HPDE6-E6E7 (cell line): ENCODE results near the gene CCDC192.

Source experiments
- DNase-seq: peaks from one replicate; pipeline ENCODE4 v3.0.0; 2011; ENCODE audit warnings: missing footprints; ENCODE audit errors: extremely low spot score

CCDC192 gene

DNA sequence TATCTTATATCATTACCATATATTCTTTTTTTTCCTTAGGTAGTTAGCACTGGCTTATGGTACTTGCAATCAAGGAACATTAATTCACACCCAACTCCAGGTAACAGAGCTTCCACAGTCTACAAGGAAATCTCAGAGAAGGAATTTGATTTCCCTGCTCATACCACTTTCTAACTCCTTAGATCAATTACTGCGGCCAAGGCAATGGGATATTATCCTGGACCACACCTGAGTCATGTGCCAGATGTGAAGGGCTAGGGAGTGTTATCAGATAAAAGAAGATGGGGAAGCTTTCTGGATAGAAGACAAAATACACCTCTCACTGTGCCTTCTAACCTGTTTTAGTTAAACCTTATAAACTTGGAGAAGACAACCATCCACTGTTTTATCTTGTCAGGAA, 181.2 kb downstream of the CCDC192 start:
- no peak for DNase-seq

DNA sequence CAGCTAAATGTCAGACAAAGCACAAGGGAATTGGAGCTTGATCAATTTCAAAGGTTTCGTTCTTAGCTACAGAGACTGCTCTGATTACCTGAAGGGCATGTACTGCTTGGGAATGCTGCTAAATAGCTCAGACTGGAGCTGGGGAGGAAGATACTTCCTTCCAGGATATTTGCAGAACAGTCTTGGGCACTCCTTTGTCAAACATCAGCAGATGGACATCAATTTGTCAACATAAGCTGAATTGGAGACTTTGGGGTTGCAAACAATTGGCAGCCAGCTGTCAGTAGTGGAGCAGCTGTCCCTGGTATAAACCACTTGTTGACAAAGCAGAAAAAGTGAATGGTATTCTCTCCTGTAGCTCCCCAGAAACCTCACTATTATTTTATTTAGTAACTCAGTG, 182.0 kb downstream of the CCDC192 start:
- no peak for DNase-seq

- no peak for DNase-seq
Observed at GRCh38 chr5:127886081-127886480, 182.9 kb downstream of the CCDC192 start.

GRCh38 chr5:127887282-127887681, 184.1 kb downstream of the CCDC192 start:
- DNase-seq = peak; percentile 31

DNA sequence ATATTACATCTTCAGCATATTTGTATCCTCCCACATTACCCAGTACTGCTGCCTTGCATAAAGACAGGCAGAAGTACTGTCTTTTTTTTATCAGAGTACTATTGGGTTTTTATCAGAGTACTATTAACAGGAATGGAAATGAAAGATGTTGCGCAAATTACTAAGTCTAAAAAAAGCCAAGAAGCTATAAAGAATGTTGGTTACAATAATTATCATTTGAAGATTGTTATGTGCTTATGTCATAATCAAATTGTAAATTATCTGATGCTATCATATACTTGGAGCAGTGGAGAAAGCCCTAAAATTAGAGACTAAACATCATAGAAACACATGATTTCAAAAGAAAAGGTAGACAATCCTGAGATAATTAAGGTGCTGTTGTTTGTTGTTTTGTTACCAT, 188.8 kb downstream of the CCDC192 start:
- no peak for DNase-seq

GRCh38 chr5:127892467-127893207, 189.4 kb downstream of the CCDC192 start:
- peak; percentile 16 for DNase-seq

DNA sequence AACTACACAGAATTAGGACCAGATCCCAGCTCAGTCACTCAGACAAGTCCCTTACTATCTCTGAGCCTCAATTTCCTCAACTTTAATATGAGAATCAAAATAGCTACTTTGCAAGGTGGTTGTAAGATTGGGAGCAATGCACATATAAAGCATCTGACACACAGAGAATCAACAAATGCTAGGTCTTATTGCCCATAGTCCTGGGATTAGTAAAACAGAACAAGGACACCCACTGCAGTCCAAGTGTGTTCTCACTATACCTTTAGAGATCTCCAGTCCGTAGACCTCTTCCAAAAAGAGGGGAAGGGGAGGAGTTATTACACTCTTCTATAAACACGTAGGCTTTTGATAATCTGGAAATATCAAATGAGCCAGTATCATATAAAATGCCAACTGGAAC, 190.0 kb downstream of the CCDC192 start:
- no peak for DNase-seq

GRCh38 chr5:127894461-127894860, 191.3 kb downstream of the CCDC192 start:
- DNase-seq = no peak

DNA sequence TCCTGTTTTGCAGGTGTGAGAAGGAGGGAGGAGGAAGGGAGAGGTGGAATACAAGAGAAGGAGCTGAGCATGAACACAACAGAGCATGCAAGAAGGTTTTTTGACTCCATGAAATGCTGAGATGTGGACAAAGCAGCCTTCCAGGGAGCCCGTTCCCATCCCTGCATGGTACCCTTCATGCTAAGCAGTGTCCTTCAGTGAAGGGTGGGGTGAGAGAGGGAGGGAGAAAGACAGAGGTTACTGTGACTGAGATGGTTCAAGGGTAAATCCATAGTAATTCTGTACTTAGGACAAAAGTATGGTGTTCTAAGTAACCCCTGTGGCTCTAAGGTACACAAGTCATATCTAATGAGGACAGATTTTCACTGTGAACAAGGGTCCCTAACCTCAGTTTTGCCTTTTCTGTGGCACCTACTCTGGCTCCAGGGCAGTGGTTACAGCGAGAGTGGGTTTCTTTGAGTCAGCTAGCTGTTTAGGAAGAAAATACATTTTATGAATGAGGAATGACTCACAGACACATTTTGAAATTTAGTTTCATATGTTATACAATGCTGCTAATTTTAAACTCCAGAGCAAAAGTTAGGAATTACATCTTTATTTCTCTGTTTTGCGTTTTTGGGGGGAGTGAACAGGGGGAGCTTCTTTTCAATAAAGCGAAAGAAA, 195.5 kb downstream of the CCDC192 start:
- DNase-seq = no peak

DNA sequence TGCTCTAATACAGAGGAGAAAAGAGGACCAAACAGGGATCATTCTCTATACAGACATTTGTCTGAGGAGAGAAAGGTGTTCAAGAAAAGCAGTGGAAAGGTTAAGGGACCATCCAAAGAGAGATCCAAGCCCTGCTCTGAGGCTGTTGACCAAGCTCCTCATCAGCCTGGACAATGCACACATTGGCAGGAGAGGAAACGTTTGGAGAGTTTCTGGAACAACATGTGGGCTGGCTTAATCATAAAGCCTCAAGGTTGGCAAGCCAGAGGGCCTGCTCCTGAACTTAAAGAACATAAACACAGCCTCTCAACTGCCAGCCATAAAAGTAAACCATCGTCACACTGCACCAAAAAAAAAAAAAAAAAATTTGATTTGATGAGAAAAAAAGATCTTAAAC, 196.0 kb downstream of the CCDC192 start:
- DNase-seq = no peak

DNA sequence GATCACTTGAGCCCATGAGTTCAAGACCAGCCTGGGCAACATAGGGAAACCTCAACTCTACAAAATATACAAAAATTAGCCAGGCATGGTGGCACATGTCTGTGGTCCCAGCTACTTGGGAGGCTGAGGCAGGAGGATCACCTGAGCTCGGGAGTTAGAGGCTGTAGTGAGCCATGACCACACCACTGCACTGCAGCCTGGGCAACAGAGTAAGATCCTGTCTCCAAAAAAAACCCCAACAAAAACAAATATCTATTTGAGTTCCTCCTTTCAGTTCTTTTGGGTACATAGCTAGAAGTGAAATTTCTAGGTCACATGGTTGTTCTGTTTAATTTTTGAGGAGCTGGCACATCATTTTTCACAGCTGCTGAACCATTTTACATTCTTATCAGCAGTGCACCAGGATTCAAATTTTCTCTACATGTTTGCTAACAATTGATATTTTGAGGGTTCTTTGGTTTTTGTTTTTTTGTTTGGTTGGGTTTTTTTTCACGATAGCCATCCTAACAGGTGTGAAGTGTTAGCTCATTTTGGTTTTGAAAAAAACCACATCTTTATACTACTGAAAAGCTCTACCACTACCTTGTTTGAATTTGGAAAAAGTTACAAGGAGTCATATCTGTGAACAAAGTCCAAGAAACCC, 203.5 kb downstream of the CCDC192 start:
- no peak for DNase-seq

- no peak for DNase-seq
Observed at GRCh38 chr5:127907907-127908306, 204.7 kb downstream of the CCDC192 start.

DNA sequence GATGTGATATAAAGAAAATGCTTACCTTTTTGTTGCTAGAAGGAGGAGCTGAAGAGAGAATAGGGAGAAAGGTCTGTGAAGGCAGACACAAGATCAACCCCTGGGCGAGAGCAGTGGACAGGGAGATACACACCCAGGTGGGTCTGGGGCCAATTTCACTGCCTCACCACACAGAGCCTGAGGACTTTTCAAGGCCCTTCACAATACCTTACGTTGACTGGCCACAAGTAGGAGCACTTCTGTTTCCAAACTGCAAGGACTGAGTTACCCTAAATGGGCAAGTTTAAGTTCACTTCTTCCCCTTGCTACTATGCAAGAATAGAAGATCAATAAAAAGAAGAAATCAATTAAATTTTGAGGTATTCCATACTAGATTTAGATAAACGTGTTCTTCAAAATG, 205.9 kb downstream of the CCDC192 start:
- DNase-seq = peak; percentile 29

DNA sequence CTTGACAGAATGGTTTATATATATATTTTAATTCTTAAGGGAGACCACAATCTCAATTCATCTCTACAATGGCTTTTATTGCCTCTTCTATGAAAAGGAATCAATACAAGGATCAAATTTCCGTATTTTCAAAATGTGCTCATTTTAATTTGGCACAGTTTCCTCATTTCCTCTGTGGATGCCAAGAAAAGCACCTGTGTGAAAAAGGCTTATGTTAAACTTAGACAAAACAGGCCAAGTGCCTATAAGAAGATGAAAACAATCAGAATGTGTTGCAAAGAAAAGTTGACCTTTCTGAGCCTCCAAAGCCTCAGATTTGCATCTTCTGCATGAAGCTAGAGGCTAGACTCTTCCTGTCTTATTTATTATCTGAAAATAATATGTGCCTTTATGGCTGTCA, 206.6 kb downstream of the CCDC192 start:
- no peak for DNase-seq

DNA sequence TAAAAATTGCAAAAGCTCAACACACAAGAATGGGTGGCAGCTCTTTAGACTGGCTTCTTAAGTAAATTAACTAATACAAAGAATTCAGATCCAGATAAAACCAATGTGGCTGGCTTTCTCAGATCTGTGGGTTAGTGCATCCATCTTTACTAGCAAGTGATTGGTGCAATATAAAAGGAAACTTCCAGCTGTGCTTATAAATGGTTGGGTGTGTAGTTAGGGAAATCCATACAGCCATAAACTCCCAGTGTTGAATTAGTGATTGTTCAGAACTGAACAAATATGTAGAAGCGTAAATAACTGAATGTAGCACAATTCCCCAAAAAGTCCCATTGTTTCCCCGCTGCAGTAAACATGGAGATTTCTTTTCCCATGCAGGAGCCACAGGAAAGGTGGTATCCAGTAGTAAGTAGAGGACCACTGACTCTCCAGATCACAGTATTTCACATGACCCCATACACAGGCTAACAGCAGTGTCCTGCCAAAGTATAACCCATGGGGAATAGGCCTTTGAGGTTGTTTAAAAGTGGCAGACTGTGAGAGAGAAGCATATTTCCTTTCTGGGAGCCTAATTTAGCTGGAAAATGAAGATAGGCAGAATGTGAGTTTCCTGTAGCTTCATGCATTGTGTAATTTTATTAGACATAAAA, 207.2 kb downstream of the CCDC192 start:
- DNase-seq = no peak

- no peak for DNase-seq
Observed at GRCh38 chr5:127911619-127912018, 208.4 kb downstream of the CCDC192 start.

- no peak for DNase-seq
Observed at GRCh38 chr5:127912411-127912810, 209.2 kb downstream of the CCDC192 start.

GRCh38 chr5:127916885-127917573, 213.8 kb downstream of the CCDC192 start:
- no peak for DNase-seq

GRCh38 chr5:127919006-127919796, 216.0 kb downstream of the CCDC192 start:
- DNase-seq = no peak

DNA sequence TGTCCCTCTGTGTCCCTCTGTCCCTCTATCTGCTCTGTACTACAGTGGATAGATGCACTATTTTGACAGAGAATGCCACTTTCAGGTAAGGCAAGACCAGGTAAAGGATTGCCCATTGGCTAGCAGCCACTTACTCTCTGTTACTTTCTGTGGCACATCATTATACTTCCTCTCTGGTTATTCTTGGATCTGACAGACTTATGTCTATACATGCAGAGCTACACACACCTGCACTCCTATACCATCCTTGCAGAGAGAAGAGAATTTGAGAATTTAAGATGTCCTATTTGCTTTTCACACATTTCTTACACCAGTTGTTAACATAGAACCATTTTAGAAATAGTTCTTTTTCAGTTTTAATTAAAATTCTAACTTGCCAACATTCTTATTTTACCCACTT, 216.6 kb downstream of the CCDC192 start:
- no peak for DNase-seq

DNA sequence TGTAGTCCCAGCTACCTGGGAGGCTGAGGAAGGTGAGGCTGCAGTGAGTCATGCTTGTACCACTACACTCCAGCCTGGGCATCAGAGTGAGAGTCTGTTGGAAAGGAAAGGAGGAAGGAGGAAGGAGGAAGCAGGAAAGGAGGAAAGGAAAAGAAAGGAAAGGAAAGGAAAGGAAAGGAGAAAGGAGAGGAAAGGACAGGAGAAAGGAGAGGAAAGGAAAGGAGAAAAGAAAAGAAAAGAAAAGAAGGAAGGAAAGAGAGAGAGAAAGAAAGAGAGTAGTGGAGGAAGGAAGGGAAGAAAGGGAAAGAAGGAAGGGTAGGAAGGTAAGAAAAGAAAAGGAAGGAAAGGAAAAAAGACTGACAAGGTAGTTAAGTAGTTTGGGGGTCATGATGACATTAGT, 217.7 kb downstream of the CCDC192 start:
- DNase-seq = no peak
